ENCODE data around the gene ATP6V0E2.
A peak's percentile ranks its signal among the peaks of the same experiment; 100 is the strongest.
"Not testable (repeated sequence)": the region's sequence is repeated elsewhere in the genome, so short reads cannot be mapped to it uniquely, and the experiment has no call there.

ATP6V0E2 gene

GRCh38 chr7:149873074-149873969 is at the start of gene ATP6V0E2:
Gene ATP6V0E2 (plus strand): TSS chr7:149873969. CDS start chr7:149874066, 97 bp downstream.
- Mint-ChIP-seq H3K4me3 (peak within 1 kb of the TSS; percentile 85), H3K27ac (peak within 1 kb of the TSS; percentile 82), H3K36me3 (no peaks in the 10 kb centered on the region), H3K4me1 (peaks cover 82% of the 10 kb centered on the region), H3K9me3 (no peaks in the 10 kb centered on the region), H3K27me3 (no peaks in the 10 kb centered on the region)

DNA sequence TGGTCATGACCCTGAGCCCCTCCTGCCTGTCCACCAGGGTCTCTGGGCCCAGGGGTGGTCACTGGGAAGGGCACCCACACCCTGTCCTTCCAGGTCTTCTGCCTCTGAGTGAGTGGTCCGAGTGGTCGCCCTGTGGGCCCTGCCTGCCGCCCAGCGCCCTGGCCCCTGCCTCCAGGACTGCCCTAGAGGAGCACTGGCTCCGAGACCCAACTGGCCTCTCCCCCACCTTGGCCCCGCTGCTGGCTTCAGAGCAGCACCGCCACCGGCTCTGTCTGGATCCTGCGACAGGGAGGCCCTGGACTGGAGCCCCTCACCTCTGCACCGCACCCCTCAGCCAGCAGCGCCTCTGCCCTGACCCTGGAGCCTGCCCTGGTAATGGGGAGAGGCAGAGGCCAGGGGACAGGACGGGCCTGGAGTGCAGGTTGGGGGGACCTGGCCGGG is 49.4 kb upstream of the ATP6V0E2 start:
- Mint-ChIP-seq H3K27ac (no peak overlapping the region), H3K4me3 (no peak overlapping the region), H3K9me3 (no peaks in the 10 kb centered on the region)

GRCh38 chr7:149824748-149825566 is 48.8 kb upstream of the ATP6V0E2 start:
- Mint-ChIP-seq H3K27ac (no peak overlapping the region), H3K27me3 (no peaks in the 10 kb centered on the region), H3K9me3 (no peaks in the 10 kb centered on the region), H3K4me1 (no peaks in the 10 kb centered on the region), H3K4me3 (no peak overlapping the region), H3K36me3 (no peaks in the 10 kb centered on the region)

More for the DNA sequence above, 49.4 kb upstream of the ATP6V0E2 start:
- Mint-ChIP-seq H3K27me3 (no peaks in the 10 kb centered on the region), H3K4me1 (no peaks in the 10 kb centered on the region), H3K36me3 (no peaks in the 10 kb centered on the region)

GRCh38 chr7:149825567-149826343 is 48.0 kb upstream of the ATP6V0E2 start:
- Mint-ChIP-seq H3K27me3 (no peaks in the 10 kb centered on the region), H3K36me3 (no peaks in the 10 kb centered on the region), H3K4me3 (no peak overlapping the region), H3K27ac (no peak overlapping the region), H3K4me1 (no peaks in the 10 kb centered on the region), H3K9me3 (no peaks in the 10 kb centered on the region)

GRCh38 chr7:149826344-149827088 is 47.3 kb upstream of the ATP6V0E2 start:
- no peaks in the 10 kb centered on the region for H3K27me3 Mint-ChIP-seq
- no peaks in the 10 kb centered on the region for H3K36me3 Mint-ChIP-seq
- H3K9me3 Mint-ChIP-seq: no peaks in the 10 kb centered on the region
- H3K4me1 Mint-ChIP-seq: no peaks in the 10 kb centered on the region
- no peak overlapping the region for H3K27ac Mint-ChIP-seq
- H3K4me3 Mint-ChIP-seq: no peak overlapping the region

DNA sequence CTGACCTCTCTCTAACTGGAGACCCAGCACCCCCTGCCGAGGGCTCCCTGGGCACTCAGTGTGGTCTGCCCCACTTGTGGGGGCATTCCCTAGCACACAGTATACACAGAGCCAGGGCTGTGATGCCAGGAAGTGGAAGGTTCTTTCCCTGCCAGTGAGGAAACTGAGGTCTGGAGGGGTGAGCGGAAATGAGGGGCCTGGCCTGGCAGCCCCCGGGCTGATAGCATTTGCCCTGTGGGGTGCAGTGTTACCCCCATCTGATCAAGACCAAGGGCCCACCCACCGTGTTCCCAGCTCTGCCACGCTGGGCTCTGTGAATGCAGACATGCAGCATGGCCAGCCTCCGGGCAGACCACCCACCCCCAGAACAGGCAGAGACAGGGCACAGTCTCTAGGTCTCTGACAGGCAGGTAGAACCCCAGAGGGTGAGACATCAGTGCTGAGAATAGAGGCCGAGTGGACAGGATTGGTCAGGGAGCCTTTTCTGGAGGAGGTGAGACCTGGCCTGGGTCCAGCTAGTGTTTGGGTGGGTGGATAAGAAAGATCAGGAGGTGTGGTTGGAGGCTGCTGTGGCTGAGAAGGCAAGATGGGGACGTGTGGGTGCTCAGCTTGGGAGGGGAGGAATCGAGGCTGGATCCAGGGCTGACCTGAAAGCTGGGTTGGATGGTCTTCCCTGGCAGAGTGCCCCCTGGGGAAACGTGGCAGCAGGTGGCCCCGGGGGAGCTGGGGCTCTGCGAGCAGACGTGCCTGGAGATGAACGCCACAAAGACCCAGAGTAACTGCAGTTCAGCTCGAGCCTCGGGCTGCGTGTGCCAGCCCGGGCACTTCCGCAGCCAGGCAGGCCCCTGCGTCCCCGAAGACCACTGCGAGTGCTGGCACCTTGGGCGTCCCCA is 46.4 kb upstream of the ATP6V0E2 start:
- H3K4me1 Mint-ChIP-seq: no peaks in the 10 kb centered on the region
- H3K4me3 Mint-ChIP-seq: no peak overlapping the region
- peaks cover 2% of the 10 kb centered on the region for H3K27me3 Mint-ChIP-seq
- H3K9me3 Mint-ChIP-seq: no peaks in the 10 kb centered on the region
- H3K27ac Mint-ChIP-seq: no peak overlapping the region
- no peaks in the 10 kb centered on the region for H3K36me3 Mint-ChIP-seq

- H3K9me3 Mint-ChIP-seq: no peaks in the 10 kb centered on the region
- no peaks in the 10 kb centered on the region for H3K4me1 Mint-ChIP-seq
- no peaks in the 10 kb centered on the region for H3K36me3 Mint-ChIP-seq
- no peak overlapping the region for H3K27ac Mint-ChIP-seq
- no peak overlapping the region for H3K4me3 Mint-ChIP-seq
- peaks cover 2% of the 10 kb centered on the region for H3K27me3 Mint-ChIP-seq
These were observed 45.1 kb upstream of the ATP6V0E2 start for GRCh38 chr7:149828357-149829309.

DNA sequence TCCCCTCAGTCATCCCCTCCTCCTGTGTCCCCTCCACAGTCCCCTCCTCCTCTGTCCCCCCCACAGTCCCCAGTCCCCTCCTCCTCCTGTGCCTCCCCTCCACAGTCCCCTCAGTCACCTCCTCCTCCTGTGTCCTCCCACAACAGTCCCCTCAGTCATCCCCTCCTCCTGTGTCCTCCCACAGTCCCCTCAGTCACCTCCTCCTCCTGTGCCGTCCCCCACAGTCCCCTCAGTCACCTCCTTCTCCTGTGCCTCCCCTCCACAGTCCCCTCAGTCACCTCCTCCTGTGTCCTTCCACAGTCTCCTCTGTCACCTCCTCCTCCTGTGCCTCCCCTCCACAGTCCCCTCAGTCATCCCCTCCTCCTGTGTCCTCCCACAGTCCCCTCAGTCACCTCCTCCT is 43.2 kb upstream of the ATP6V0E2 start:
- not testable (repeated sequence) for H3K4me1 Mint-ChIP-seq, H3K9me3 Mint-ChIP-seq

DNA sequence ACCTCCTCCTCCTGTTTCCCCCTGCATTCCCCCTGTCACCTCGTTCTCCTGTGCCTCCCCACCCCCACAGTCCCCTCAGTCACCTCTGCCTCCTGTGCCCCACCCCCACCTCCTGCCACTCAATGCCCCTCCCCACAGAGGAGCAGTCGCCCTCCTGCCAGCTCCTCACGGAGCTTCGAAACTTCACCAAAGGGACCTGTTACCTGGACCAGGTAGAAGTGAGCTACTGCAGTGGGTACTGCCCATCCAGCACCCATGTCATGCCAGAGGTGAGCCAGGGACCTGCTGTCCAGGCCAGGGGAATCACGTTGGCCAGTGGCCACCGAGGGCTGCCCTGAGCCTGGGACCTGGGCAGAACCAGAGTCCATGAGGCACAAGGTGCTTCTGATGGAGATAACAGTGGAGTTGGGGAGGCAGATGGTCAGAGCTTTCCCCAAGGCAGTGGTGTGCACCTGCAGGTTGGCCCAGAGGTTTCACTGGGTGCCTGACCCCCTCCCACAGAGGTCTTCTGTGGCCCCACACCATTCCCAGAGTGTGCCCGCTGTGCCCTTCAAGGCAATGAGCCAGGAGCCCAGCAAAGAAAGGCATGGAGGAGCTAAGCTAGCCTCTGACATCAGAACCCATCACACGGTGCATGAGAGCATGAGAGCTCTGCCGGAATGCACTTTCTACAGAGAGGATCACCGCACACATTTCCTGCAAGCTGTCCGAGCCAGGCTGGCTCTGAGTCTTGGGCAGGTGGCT is 42.6 kb upstream of the ATP6V0E2 start:
- no peaks in the 10 kb centered on the region for H3K36me3 Mint-ChIP-seq
- H3K27me3 Mint-ChIP-seq: peaks cover 2% of the 10 kb centered on the region
- no peak overlapping the region for H3K4me3 Mint-ChIP-seq
- H3K4me1 Mint-ChIP-seq: no peaks in the 10 kb centered on the region
- H3K9me3 Mint-ChIP-seq: no peaks in the 10 kb centered on the region
- no peak overlapping the region for H3K27ac Mint-ChIP-seq

More for the DNA sequence above, 43.2 kb upstream of the ATP6V0E2 start:
- not testable (repeated sequence) for H3K4me3 Mint-ChIP-seq, H3K36me3 Mint-ChIP-seq, H3K27ac Mint-ChIP-seq, H3K27me3 Mint-ChIP-seq

- no peaks in the 10 kb centered on the region for H3K4me1 Mint-ChIP-seq
- H3K36me3 Mint-ChIP-seq: no peaks in the 10 kb centered on the region
- H3K4me3 Mint-ChIP-seq: no peak overlapping the region
- no peak overlapping the region for H3K27ac Mint-ChIP-seq
- peaks cover 2% of the 10 kb centered on the region for H3K27me3 Mint-ChIP-seq
- no peaks in the 10 kb centered on the region for H3K9me3 Mint-ChIP-seq
These were observed 42.0 kb upstream of the ATP6V0E2 start for GRCh38 chr7:149831741-149832219.

GRCh38 chr7:149832332-149833041 is 41.3 kb upstream of the ATP6V0E2 start:
- Mint-ChIP-seq H3K9me3 (no peaks in the 10 kb centered on the region), H3K27ac (no peak overlapping the region), H3K4me3 (no peak overlapping the region)

GRCh38 chr7:149833495-149834130 is 40.2 kb upstream of the ATP6V0E2 start:
- H3K27ac Mint-ChIP-seq: no peak overlapping the region
- H3K27me3 Mint-ChIP-seq: peaks cover 2% of the 10 kb centered on the region
- H3K9me3 Mint-ChIP-seq: no peaks in the 10 kb centered on the region
- H3K4me3 Mint-ChIP-seq: no peak overlapping the region
- H3K4me1 Mint-ChIP-seq: peaks cover 7% of the 10 kb centered on the region
- no peaks in the 10 kb centered on the region for H3K36me3 Mint-ChIP-seq

More at GRCh38 chr7:149832332-149833041, 41.3 kb upstream of the ATP6V0E2 start:
- H3K27me3 Mint-ChIP-seq: peaks cover 2% of the 10 kb centered on the region
- peaks cover under 1% of the 10 kb centered on the region for H3K4me1 Mint-ChIP-seq
- H3K36me3 Mint-ChIP-seq: no peaks in the 10 kb centered on the region

All from activated naive CD4-positive, alpha-beta T cell treated with anti-CD3 and anti-CD28 coated beads, Interleukin-2, amount 50 U/mL, for 24 hours (primary cell).